GM19468 (cell line): ENCODE data around the gene GAS7.

Experiments
- ATAC-seq: cut with Tn5 transposase; IDR thresholded peaks from one replicate; pipeline ENCODE4 v1.9.1; 2021; ENCODE audit warnings: mild to moderate bottlenecking, moderate library complexity, moderate number of reproducible peaks; ENCODE audit not compliant: unreplicated experiment; ENCODE audit errors: extremely low read depth

GAS7 gene

DNA sequence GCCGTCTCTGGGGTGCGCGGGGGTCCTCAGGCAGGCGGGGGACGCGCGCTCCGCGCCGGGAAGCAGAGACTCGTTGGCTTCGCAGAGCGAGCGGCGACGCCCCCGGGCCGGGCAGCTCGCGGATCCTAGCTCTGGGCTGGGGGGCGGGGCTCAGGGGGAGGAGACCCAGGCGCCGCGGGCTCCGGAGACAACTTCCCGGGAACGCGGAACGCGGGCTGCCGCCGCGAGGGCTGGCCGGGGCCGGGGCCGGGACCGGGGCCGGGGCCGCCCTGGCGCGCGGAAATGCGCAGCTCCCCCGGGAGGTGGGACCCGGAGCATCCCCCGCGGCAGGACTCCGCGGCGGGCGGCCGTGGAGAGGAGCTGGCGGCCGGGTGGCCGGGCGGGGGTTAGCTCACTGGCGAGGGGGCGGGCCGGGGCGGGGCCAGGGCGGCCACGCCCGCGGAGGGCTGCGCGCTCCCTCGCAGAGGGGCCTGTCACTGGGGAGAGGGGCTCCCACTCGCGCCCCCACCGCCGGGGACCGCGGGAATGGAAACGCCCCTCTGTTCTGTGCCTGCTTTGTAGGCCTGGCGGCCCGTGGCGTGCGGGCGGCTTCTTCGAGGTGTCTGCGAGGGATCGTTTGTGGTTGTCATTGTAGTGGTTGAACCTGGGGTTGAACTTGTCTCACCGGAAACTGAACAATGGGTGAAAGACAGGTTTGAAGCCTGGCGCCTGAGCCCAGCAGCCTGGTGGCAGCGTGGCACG lies at the start of gene GAS7:
Gene GAS7 (minus strand): TSS at position 98 of the 741 bp plus-strand sequence.
- no peak for ATAC-seq

DNA sequence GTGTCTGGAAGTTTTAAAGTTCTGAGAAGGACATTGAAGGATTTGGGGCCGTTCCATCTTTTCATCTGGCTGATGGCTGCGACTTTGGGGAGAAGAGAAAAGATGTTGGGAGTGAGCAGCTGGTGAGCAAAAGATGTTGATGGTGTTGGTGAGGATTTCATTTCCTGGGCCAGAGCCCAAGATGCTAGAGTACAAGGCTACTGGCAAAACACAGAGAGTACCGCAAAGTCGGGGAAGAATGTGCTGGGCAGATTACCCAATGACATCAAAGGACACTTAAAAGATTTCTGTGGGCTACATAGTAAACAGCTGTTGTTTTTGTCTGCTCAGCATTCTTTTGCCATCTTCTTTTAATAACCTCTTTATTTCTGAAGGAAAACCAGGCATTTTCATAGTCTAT lies 49.4 kb upstream of the GAS7 start:
- no peak for ATAC-seq

- ATAC-seq, result no peak
These were observed 45.8 kb upstream of the GAS7 start for GRCh38 chr17:10243883-10244844.

- ATAC-seq, result no peak
These were observed 43.4 kb upstream of the GAS7 start for GRCh38 chr17:10241781-10242180.

GRCh38 chr17:10238661-10239060 lies 40.3 kb upstream of the GAS7 start:
- no peak for ATAC-seq

- ATAC-seq, result no peak
These were observed 35.6 kb upstream of the GAS7 start for GRCh38 chr17:10234033-10234432.

DNA sequence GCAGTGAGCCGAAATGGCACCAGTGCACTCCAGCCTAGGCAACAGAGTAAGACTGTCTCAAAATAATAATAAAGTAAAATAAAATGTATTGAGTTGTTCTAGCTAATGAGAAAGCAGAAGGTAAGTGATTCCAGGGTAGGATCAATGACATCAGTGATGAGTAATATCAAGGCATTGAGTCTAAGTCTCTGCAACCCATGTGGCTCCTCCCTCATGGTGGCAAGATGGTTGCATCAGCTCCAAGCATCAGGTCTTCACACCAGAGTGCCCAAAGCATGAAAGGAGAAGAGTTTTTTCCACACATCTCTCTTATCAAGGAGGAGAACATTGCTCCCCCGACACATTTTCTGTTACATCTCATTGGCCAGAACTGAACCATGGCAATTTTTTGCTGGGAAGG lies 34.8 kb upstream of the GAS7 start:
- ATAC-seq, result no peak

- no peak for ATAC-seq
These were observed 30.8 kb upstream of the GAS7 start for GRCh38 chr17:10229181-10229580.

GRCh38 chr17:10226930-10227695 lies 28.7 kb upstream of the GAS7 start:
- ATAC-seq, result no peak

GRCh38 chr17:10224582-10225195 lies 26.3 kb upstream of the GAS7 start:
- ATAC-seq, result no peak

DNA sequence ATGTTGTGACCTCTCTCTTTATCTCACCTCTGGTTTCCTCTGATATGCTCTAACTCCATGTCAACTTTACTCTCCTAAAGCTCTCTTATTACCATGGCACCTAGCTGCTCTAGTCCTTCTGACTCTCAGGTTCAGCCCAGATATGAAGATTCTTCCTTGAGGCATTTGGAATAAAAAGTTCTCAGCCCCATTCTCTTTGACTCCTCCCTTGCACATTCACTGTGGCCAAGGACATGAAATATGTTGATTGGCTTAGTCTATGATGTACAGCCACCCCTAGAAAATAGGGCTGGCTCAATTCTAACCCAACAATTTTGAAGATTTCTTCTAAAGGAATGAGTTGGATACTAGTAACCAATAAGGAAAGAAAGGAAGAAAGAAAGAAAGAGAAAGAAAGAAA lies 20.8 kb upstream of the GAS7 start:
- no peak for ATAC-seq

DNA sequence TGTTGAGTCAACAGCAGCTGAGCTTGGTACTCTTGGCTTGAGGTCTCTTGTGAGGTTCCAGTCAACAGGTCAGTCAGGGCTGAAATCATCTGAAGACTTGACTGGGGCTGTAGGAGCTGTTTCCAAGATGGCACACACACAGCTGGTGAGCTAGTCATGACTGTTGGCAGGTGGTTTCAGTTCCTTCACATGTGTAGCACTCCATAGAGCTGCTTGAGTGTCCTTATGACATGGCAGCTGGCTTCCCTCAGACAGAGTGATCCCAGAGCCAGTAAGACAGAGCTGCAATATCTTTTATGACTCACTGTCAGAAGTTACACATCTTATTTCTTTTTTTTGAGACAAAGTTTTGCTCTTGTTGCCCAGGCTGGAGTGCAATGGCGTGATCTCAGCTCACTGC lies 19.5 kb upstream of the GAS7 start:
- ATAC-seq, result no peak

DNA sequence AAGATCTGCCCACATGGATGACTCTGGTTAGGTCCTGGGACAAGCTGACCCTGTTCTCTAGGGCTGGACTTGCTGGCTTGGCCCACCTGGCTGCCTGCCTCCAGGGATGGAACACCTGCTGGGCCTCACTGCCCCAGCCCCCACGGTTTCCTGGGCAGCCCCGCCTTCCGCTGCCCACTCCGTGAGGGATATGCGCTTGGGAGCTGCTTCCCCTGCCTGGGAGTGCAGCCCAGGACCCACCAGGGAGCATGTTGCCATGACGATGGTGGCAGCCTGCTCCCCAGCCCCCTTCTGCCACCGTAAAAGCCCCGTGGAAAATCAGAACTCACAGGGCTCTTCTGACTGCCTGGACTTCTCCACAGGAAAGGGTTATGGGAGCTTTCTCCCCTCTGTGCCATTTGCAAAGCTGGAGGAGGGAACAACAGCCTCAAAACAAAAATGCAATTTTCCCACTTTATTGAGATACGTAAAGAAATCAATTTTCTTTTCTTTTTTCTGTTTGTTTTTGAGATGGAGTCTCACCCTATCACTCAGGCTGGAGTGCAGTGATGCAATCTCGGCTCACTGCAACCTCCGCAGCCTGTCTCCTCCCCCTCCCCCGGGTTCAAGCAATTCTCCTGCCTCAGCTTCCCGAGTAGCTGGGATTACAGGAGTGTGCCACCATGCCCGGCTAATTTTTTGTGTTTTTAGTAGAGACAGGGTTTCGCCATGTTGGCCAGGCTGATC lies 18.0 kb upstream of the GAS7 start:
- no peak for ATAC-seq

GRCh38 chr17:10215286-10215685 lies 16.9 kb upstream of the GAS7 start:
- ATAC-seq, result no peak

GRCh38 chr17:10211666-10212065 lies 13.3 kb upstream of the GAS7 start:
- no peak for ATAC-seq

DNA sequence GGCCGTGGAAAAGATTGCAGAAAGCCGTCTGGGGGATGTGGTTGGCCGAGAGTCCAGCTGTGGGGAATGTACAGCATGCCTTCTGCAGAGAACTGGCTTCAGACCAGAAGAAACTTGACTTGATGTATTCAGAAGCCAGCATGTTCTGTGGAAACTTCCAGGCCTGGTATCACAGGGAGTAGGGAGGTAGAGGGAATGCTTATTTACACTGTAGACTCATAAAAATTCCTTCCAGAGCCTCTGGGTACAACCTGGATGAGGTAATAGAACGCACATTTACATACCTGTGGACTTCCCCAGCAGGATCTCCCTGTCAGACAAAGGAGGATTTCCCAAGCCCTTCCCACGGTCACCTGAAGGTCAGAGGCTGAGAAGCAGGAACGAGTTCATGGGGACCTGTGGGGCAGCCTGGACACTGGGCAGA lies 11.8 kb upstream of the GAS7 start:
- no peak for ATAC-seq

DNA sequence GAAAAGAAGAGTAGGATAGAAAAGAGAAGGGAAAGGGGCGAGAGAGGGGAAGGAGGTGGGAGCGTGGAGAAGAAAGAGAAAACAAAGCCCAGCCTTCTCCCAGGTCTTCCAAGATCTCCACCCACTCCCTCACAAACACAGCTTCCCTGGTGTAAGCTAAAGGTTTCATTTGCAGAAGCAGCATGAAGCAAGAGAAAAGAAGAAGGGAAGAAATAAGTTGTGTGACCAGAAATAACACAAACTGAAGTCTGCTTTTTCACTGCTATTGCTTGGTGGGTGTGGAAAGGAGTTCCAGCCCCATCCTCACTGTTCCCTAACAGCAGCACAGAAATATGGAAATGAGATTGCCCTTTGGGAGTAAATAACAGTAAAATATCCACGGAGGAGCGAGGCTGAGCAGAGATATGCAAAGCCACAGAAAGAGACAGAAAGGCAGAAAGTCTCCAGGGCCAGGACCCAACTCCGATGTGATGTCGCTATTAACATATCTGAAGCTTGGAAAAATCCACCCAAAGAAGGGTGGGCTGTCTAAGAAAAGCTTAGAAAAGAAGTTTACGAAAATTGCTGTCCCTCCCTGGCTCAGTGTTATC lies 10.3 kb upstream of the GAS7 start:
- no peak for ATAC-seq

- no peak for ATAC-seq
These were observed 8.7 kb upstream of the GAS7 start for GRCh38 chr17:10207153-10207552.

DNA sequence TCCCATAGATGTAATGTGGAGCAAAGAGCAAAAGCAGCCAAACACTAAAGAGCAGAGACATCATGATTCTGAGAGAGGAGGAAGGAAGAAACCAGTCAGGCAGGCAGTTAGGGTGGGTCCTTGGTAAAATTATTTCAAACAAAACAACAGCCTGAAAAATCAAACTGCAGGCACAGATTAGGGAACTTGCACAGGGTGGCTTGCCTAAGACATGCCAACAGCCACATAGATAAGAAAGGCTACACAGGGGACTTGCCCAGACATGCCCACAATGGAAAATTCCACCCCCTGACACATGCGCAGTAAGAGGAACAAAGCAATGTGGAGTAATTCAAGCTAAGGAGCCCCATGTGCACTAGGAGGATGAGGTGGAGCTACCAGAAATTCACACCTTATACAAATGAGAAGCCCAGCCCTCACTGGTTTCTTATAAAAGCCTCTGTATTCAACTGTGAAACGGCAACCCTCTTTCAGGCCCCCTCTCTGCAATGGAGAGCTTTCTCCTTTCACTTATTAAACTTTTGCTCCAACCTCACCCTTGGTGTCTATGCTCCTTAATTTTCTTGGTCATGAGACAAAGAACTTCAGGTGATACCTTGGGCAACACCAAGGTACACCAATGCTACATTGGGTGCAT lies 7.3 kb upstream of the GAS7 start:
- ATAC-seq, result no peak
